ENCODE measurements around the gene RHCE. TPM values are rescaled to one million over a fixed set of nuclear protein-coding genes. Genes with fewer than 3 reads are reported as not detected.

The RHCE gene
- total RNA-seq, 2 experiments from 2014 or later = 0.63 TPM; not detected in 1

DNA sequence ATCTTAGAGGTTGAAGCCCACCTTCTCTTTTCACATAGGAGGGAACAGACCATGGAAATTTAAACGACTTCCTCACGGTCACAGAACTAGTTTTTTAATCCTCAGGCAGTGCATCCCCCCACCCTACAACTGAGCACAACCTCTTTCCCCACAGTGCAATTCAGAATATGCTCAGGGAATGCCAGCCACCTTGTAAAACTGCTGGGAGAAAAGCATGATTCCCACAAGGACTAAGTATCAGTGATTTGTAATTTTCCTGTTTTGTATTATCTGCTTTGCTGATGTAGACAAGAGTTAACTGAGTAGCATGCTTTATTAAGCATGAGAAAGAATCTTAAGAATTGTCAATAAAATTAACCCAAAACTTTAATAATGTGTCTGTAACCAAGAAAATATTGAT lies 58.7 kb downstream of the RHCE start:
- Histone ChIP-seq H4K20me1 (ENCODE audit: insufficient read depth, low read length) (no peaks in the 10 kb centered on the region), H3K4me1 (ENCODE audit: insufficient read depth, low read length, poor library complexity, severe bottlenecking) (no peaks in the 10 kb centered on the region), H3K36me3 (ENCODE audit: insufficient read depth, low read length) (peaks cover 45% of the 10 kb centered on the region), H3K9me2 (ENCODE audit: insufficient read depth, low read length) (no peaks in the 10 kb centered on the region), H3K4me3 (ENCODE audit: low read depth, low read length, poor library complexity, severe bottlenecking) (no peak overlapping the region), H3K27ac (ENCODE audit: low read depth, low read length, poor library complexity, severe bottlenecking) (no peak overlapping the region), H3K9me3 (ENCODE audit: low read length) (no peaks in the 10 kb centered on the region), H2AFZ (ENCODE audit: low read length) (no peak overlapping the region), H3K79me2 (ENCODE audit: insufficient read depth, low read depth, low read length) (no peaks in the 10 kb centered on the region), H3K4me2 (ENCODE audit: low read length) (no peak overlapping the region)
- CTCF ChIA-PET (ENCODE audit: unreplicated experiment) = no interaction called here
- intact Hi-C loops (cut with micrococcal nuclease; ENCODE audit: unreplicated experiment) = no loop called here
- no peak for DNase-seq (ENCODE audit: low spot score)
- POLR2A ChIA-PET = no interaction called here
- TSS peak; percentile 66 for BruUV-seq (replicated peaks)
- TF ChIP-seq EZH2phosphoT487 (IDR thresholded peaks at IDR 0.05; ENCODE audit: borderline replicate concordance, low read depth, low read length) = no peak
- no peak for TF ChIP-seq CTCF (conservative IDR thresholded peaks at IDR 0.05; ENCODE audit: low read length)

- DNase-seq (ENCODE audit: low spot score) = no peak
- no peak overlapping the region for H3K27ac ChIP-seq (ENCODE audit: low read depth, low read length, poor library complexity, severe bottlenecking)
- H3K9me3 ChIP-seq (ENCODE audit: low read length) = no peaks in the 10 kb centered on the region
- BruUV-seq (replicated peaks) = no TSS peak
- TF ChIP-seq CTCF (conservative IDR thresholded peaks at IDR 0.05; ENCODE audit: low read length) (no peak), EZH2phosphoT487 (IDR thresholded peaks at IDR 0.05; ENCODE audit: borderline replicate concordance, low read depth, low read length) (no peak)
- peaks cover 55% of the 10 kb centered on the region for H3K36me3 ChIP-seq (ENCODE audit: insufficient read depth, low read length)
- no peaks in the 10 kb centered on the region for H3K9me2 ChIP-seq (ENCODE audit: insufficient read depth, low read length)
- H3K4me3 ChIP-seq (ENCODE audit: low read depth, low read length, poor library complexity, severe bottlenecking) = no peak overlapping the region
- H3K79me2 ChIP-seq (ENCODE audit: insufficient read depth, low read depth, low read length) = no peaks in the 10 kb centered on the region
- CTCF ChIA-PET (ENCODE audit: unreplicated experiment) = no interaction called here
- H3K4me2 ChIP-seq (ENCODE audit: low read length) = no peak overlapping the region
- no peaks in the 10 kb centered on the region for H3K4me1 ChIP-seq (ENCODE audit: insufficient read depth, low read length, poor library complexity, severe bottlenecking)
- no peak overlapping the region for H2AFZ ChIP-seq (ENCODE audit: low read length)
- intact Hi-C loops (cut with micrococcal nuclease; ENCODE audit: unreplicated experiment) = no loop called here
- H4K20me1 ChIP-seq (ENCODE audit: insufficient read depth, low read length) = no peaks in the 10 kb centered on the region
- POLR2A ChIA-PET = no interaction called here
Measured at GRCh38 chr1:25360596-25361581, 59.7 kb downstream of the RHCE start.

DNA sequence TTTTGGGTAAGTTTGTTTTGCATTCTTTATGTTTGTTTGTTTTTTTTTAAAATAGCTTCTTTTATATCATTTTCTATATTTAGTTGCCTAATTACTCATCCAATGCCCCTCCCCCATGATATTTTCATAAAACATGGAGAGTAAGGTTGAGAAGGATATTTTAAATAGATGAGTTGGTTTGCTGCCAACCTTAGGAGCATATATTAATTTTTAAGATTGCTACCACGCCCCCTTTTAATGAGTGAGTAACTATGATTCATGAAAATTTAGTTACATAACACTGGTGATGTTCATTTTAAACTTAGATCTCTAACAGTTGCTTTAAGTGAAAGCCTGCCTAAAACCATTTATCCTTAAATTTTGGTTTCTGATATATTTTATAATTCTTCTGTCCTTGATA lies 63.8 kb downstream of the RHCE start:
- TF ChIP-seq EZH2phosphoT487 (IDR thresholded peaks at IDR 0.05; ENCODE audit: borderline replicate concordance, low read depth, low read length) (no peak), CTCF (conservative IDR thresholded peaks at IDR 0.05; ENCODE audit: low read length) (no peak)
- Histone ChIP-seq H3K79me2 (ENCODE audit: insufficient read depth, low read depth, low read length) (no peaks in the 10 kb centered on the region), H3K4me2 (ENCODE audit: low read length) (no peak overlapping the region), H3K27ac (ENCODE audit: low read depth, low read length, poor library complexity, severe bottlenecking) (no peak overlapping the region), H4K20me1 (ENCODE audit: insufficient read depth, low read length) (no peaks in the 10 kb centered on the region), H3K4me1 (ENCODE audit: insufficient read depth, low read length, poor library complexity, severe bottlenecking) (no peaks in the 10 kb centered on the region), H2AFZ (ENCODE audit: low read length) (no peak overlapping the region), H3K4me3 (ENCODE audit: low read depth, low read length, poor library complexity, severe bottlenecking) (no peak overlapping the region), H3K9me2 (ENCODE audit: insufficient read depth, low read length) (no peaks in the 10 kb centered on the region), H3K36me3 (ENCODE audit: insufficient read depth, low read length) (peaks cover 89% of the 10 kb centered on the region), H3K9me3 (ENCODE audit: low read length) (no peaks in the 10 kb centered on the region)
- CTCF ChIA-PET (ENCODE audit: unreplicated experiment) = no interaction called here
- POLR2A ChIA-PET = no interaction called here
- BruUV-seq (replicated peaks) = no TSS peak
- intact Hi-C loops (cut with micrococcal nuclease; ENCODE audit: unreplicated experiment) = no loop called here
- DNase-seq (ENCODE audit: low spot score) = no peak
